ENCODE measurements around the gene APOBEC3B. TPM values are rescaled to one million over a fixed set of nuclear protein-coding genes. Genes with fewer than 3 reads are reported as not detected.

APOBEC3B gene
- polyA plus RNA-seq, 1 donor from 2014 or later, result not detected

- no peaks in the 10 kb centered on the region for H3K9me3 ChIP-seq (ENCODE audit: low read length)
- H3K4me2 ChIP-seq (ENCODE audit: low read length), result no peak overlapping the region
- TF ChIP-seq RAD21 (conservative IDR thresholded peaks at IDR 0.05), result no peak
- TF ChIP-seq REST (IDR thresholded peaks at IDR 0.05; ENCODE audit: borderline replicate concordance), result no peak
- TF ChIP-seq TAF1 (IDR thresholded peaks at IDR 0.05; ENCODE audit: low read depth), result no peak
- TF ChIP-seq CTCF (IDR thresholded peaks at IDR 0.05; ENCODE audit: poor library complexity, severe bottlenecking), result no peak
- no peaks in the 10 kb centered on the region for H3K79me2 ChIP-seq (replicated peaks; ENCODE audit: insufficient read depth, low read length)
- no peak overlapping the region for H3K27ac ChIP-seq (ENCODE audit: low read length)
- H3K36me3 ChIP-seq (ENCODE audit: insufficient read depth, low read length), result no peaks in the 10 kb centered on the region
- H4K20me1 ChIP-seq (ENCODE audit: insufficient read depth), result no peaks in the 10 kb centered on the region
- no peak overlapping the region for H3K4me3 ChIP-seq (ENCODE audit: low read length)
- no peaks in the 10 kb centered on the region for H3K27me3 ChIP-seq (ENCODE audit: insufficient read depth, low read depth, low read length)
- no peaks in the 10 kb centered on the region for H3K9me2 ChIP-seq (ENCODE audit: insufficient read depth, low read length)
- H3F3A ChIP-seq (ENCODE audit: insufficient read depth, low read length, poor library complexity, severe bottlenecking), result no peaks in the 10 kb centered on the region
- no peak overlapping the region for H3K9ac ChIP-seq (ENCODE audit: low read length)
- H2AFZ ChIP-seq (ENCODE audit: low read depth, low read length), result no peak overlapping the region
Observed at GRCh38 chr22:38966380-38966702, 15.8 kb upstream of the APOBEC3B start.

- Histone ChIP-seq H3K9ac (ENCODE audit: low read length) (no peak overlapping the region), H3K9me2 (ENCODE audit: insufficient read depth, low read length) (no peaks in the 10 kb centered on the region), H3K27me3 (ENCODE audit: insufficient read depth, low read depth, low read length) (no peaks in the 10 kb centered on the region), H3K27ac (ENCODE audit: low read length) (no peak overlapping the region), H3K36me3 (ENCODE audit: insufficient read depth, low read length) (no peaks in the 10 kb centered on the region), H3K79me2 (replicated peaks; ENCODE audit: insufficient read depth, low read length) (no peaks in the 10 kb centered on the region), H3K9me3 (ENCODE audit: low read length) (no peaks in the 10 kb centered on the region), H3K4me3 (ENCODE audit: low read length) (no peak overlapping the region), H3F3A (ENCODE audit: insufficient read depth, low read length, poor library complexity, severe bottlenecking) (no peaks in the 10 kb centered on the region), H2AFZ (ENCODE audit: low read depth, low read length) (no peak overlapping the region), H3K4me2 (ENCODE audit: low read length) (no peak overlapping the region), H4K20me1 (ENCODE audit: insufficient read depth) (no peaks in the 10 kb centered on the region)
- no peak for TF ChIP-seq SMC3 (conservative IDR thresholded peaks at IDR 0.05; ENCODE audit: poor library complexity)
- no peak for TF ChIP-seq MXI1 (conservative IDR thresholded peaks at IDR 0.05; ENCODE audit: poor library complexity, severe bottlenecking)
- TF ChIP-seq EZH2 (IDR thresholded peaks at IDR 0.05; ENCODE audit: borderline replicate concordance, insufficient read depth, low read length, poor library complexity, severe bottlenecking), result no peak
- TF ChIP-seq CTCF (IDR thresholded peaks at IDR 0.05; ENCODE audit: poor library complexity, severe bottlenecking), result no peak
- no peak for TF ChIP-seq REST (IDR thresholded peaks at IDR 0.05; ENCODE audit: borderline replicate concordance)
- no peak for TF ChIP-seq EP300 (conservative IDR thresholded peaks at IDR 0.05; ENCODE audit: poor library complexity, severe bottlenecking)
- no peak for TF ChIP-seq POLR2AphosphoS5 (IDR thresholded peaks at IDR 0.05)
- no peak for TF ChIP-seq TAF1 (IDR thresholded peaks at IDR 0.05; ENCODE audit: low read depth)
- TF ChIP-seq RAD21 (conservative IDR thresholded peaks at IDR 0.05), result no peak
Observed at GRCh38 chr22:38966942-38967341, 15.2 kb upstream of the APOBEC3B start.

Measured in neural cell (in vitro differentiated cells).